RWPE2 (cell line): ENCODE data around the gene GDPD1.
A peak's percentile ranks its signal among the peaks of the same experiment; 100 is the strongest.
"Not testable (repeated sequence)": the region's sequence is repeated elsewhere in the genome, so short reads cannot be mapped to it uniquely, and the experiment has no call there.

Experiments
- ATAC-seq: fragments of 200-7000 bp; cut with Tn5 transposase; 3 replicates; pipeline ENCODE4 v1.9.1; 2021; ENCODE audit warnings: low read depth
- DNase-seq: peaks from one replicate; pipeline ENCODE4 v3.0.0-alpha.2; 2020; ENCODE audit warnings: low spot score
- H3K27ac ChIP-seq: fragments of 450-650 bp; 2 replicates; pipeline ENCODE4 v1.5.1; 2017; ENCODE audit warnings: mild to moderate bottlenecking; ENCODE audit not compliant: poor library complexity, severe bottlenecking
- H3K27me3 ChIP-seq: fragments of 250-450 bp; sonication (Bioruptor Pico); 2 replicates; pipeline ENCODE4 v1.5.1; 2021; ENCODE audit warnings: mild to moderate bottlenecking, moderate library complexity; ENCODE audit not compliant: insufficient read depth, poor library complexity, severe bottlenecking
- H3K36me3 ChIP-seq: fragments of 250-450 bp; sonication (Bioruptor Pico); 2 replicates; pipeline ENCODE4 v1.5.1; 2020; ENCODE audit warnings: low read depth, mild to moderate bottlenecking, moderate library complexity
- H3K4me1 ChIP-seq: fragments of 250-450 bp; sonication (Bioruptor Pico); 2 replicates; pipeline ENCODE4 v1.5.1; 2021; ENCODE audit warnings: mild to moderate bottlenecking, moderate library complexity; ENCODE audit not compliant: insufficient read depth, poor library complexity, severe bottlenecking
- H3K4me3 ChIP-seq: fragments of 250-450 bp; sonication (Bioruptor Pico); 2 replicates; pipeline ENCODE4 v1.5.1; 2021; ENCODE audit warnings: mild to moderate bottlenecking, moderate library complexity; ENCODE audit not compliant: severe bottlenecking
- H3K9me3 ChIP-seq: fragments of 250-450 bp; sonication (Bioruptor Pico); 2 replicates; pipeline ENCODE4 v1.5.1; 2021; ENCODE audit warnings: mild to moderate bottlenecking, moderate library complexity; ENCODE audit not compliant: severe bottlenecking
- CTCF ChIP-seq: fragments of 450-650 bp; IDR thresholded peaks from one replicate; pipeline ENCODE4 v1.5.1; 2017; ENCODE audit warnings: mild to moderate bottlenecking, moderate library complexity; ENCODE audit not compliant: poor library complexity, severe bottlenecking

Gene GDPD1

GRCh38 chr17:59219370-59219769, 941 bp upstream of the GDPD1 start:
- H3K9me3 ChIP-seq: no peaks in the 10 kb centered on the region
- no peaks in the 10 kb centered on the region for H3K27me3 ChIP-seq
- no peak overlapping the region for H3K4me3 ChIP-seq
- no peak for DNase-seq
- TF ChIP-seq CTCF: no peak
- H3K36me3 ChIP-seq: peaks cover 7% of the 10 kb centered on the region
- H3K4me1 ChIP-seq: peaks cover 13% of the 10 kb centered on the region
- ATAC-seq: no peak
- no peak overlapping the region for H3K27ac ChIP-seq

GRCh38 chr17:59219992-59220327, 351 bp upstream of the GDPD1 start:
- Histone ChIP-seq H3K4me3 (peak overlapping the region; percentile 56), H3K4me1 (peaks cover 13% of the 10 kb centered on the region), H3K36me3 (peaks cover 1% of the 10 kb centered on the region), H3K27me3 (no peaks in the 10 kb centered on the region), H3K9me3 (no peaks in the 10 kb centered on the region), H3K27ac (no peak overlapping the region)
- DNase-seq (no peak), ATAC-seq (no peak)
- TF ChIP-seq CTCF: no peak

- ATAC-seq (no peak), DNase-seq (no peak)
- TF ChIP-seq CTCF: no peak
- Histone ChIP-seq H3K4me1 (peaks cover 13% of the 10 kb centered on the region), H3K36me3 (no peaks in the 10 kb centered on the region), H3K27me3 (no peaks in the 10 kb centered on the region), H3K27ac (no peak overlapping the region), H3K9me3 (no peaks in the 10 kb centered on the region), H3K4me3 (peak overlapping the region; percentile 56)
Observed at GRCh38 chr17:59221159-59221847, 992 bp downstream of the GDPD1 start.

GRCh38 chr17:59223813-59224212, 3.5 kb downstream of the GDPD1 start:
- Histone ChIP-seq H3K27ac (no peak overlapping the region), H3K9me3 (no peaks in the 10 kb centered on the region), H3K4me1 (peaks cover 4% of the 10 kb centered on the region), H3K4me3 (no peak overlapping the region), H3K27me3 (no peaks in the 10 kb centered on the region), H3K36me3 (no peaks in the 10 kb centered on the region)
- TF ChIP-seq CTCF: no peak
- no peak for ATAC-seq
- DNase-seq: no peak

GRCh38 chr17:59228588-59228987, 8.3 kb downstream of the GDPD1 start:
- H3K4me1 ChIP-seq, ATAC-seq, H3K4me3 ChIP-seq, H3K27me3 ChIP-seq, DNase-seq, H3K36me3 ChIP-seq, H3K9me3 ChIP-seq, H3K27ac ChIP-seq: not testable (repeated sequence)
